Body of pancreas (tissue), 4 donors: ENCODE data around the gene CASP3. TPM values are rescaled to one million over a fixed set of nuclear protein-coding genes. Genes with fewer than 3 reads are reported as not detected.

ENCODE experiments used
- ATAC-seq: fragments of 150-250 bp; one replicate; pipeline ENCODE4 v1.9.1; 2016
- DNase-seq, 4 donors: peaks; one replicate each; pipeline ENCODE4 v3.0.0-alpha.2; 2019
- H3K27ac ChIP-seq, 4 donors: fragments of 200-600 bp; sonication (generic); 1 replicate in 3 of 4; 2 replicates in 1 of 4; pipeline versions ENCODE4 v1.5.1 to v1.6.1; 2016 to 2019; ENCODE audit warnings: mild to moderate bottlenecking in 1 of 4, mixed read lengths in 1 of 4, moderate library complexity in 1 of 4
- H3K27me3 ChIP-seq, 2 donors: fragments of 200-600 bp; sonication (generic); one replicate each; pipeline ENCODE4 v1.6.0; 2016; ENCODE audit warnings: mild to moderate bottlenecking in 1 of 2
- H3K36me3 ChIP-seq, 2 donors: fragments of 200-600 bp; sonication (generic); replicated peaks in 1 of 2; 2 replicates each; pipeline ENCODE4 v1.5.1; 2016; ENCODE audit warnings: low read depth in 2 of 2; ENCODE audit not compliant: insufficient read depth in 1 of 2
- H3K4me1 ChIP-seq: fragments of 200-600 bp; sonication (generic); one replicate; pipeline ENCODE4 v1.6.0; 2016
- H3K4me3 ChIP-seq, 2 donors: fragments of 200-600 bp; sonication (generic); 1 replicate in 1 of 2; 2 replicates in 1 of 2; pipeline ENCODE4 v1.5.1; 2016 to 2019
- H3K9me3 ChIP-seq, 3 donors: fragments of 200-600 bp; sonication (generic); 1 replicate in 2 of 3; 2 replicates in 1 of 3; pipeline ENCODE4 v1.5.1; 2016
- CTCF ChIP-seq, 7 experiments: fragments of 450-650 bp in 4 of 7; fragments of 200-600 bp in 3 of 7; sonication (generic) in 3 of 7; IDR thresholded peaks; one replicate each; pipeline ENCODE4 v1.5.1; 2016 to 2019; ENCODE audit warnings: antibody characterized with exemption in 7 of 7
- POLR2A ChIP-seq, 3 donors: fragments of 450-650 bp; IDR thresholded peaks; one replicate each; pipeline ENCODE4 v1.6.1; 2016; ENCODE audit warnings: antibody characterized with exemption in 3 of 3, mild to moderate bottlenecking in 2 of 3
- WGBS, 2 donors: methylation state at CpG; one replicate each; pipeline ENCODE4 v1.1.5; 2017; 5-methylcytosine and 5-hydroxymethylcytosine counted together
- intact Hi-C: fragments of 100-400 bp; cut with DNase I; formaldehyde crosslinking; loops from one replicate; pipeline ENCODE4 v1.15.1; 2023
- total RNA-seq, 2 donors: library from RNA; depleted of rRNA; stranded (reverse); fragments of >200 nt; gene quantifications; one replicate each; pipeline ENCODE4 v1.1.0, GENCODE V29; 2016

Gene CASP3
- total RNA-seq, 2 donors from 2014 or later = 4.9 to 6.5 TPM

- WGBS, 2 donors = 86 to 95% methylated on average over 5 of the region's 5 CpGs
- Histone ChIP-seq H3K9me3 (no peaks in the 10 kb centered on the region), H3K27ac (no peak overlapping the region), H3K4me3 (no peak overlapping the region), H3K36me3 (peaks cover 0 to 4% of the 10 kb centered on the region in 2 donors), H3K27me3 (no peaks in the 10 kb centered on the region), H3K4me1 (no peaks in the 10 kb centered on the region)
- no peak for TF ChIP-seq CTCF (IDR thresholded peaks at IDR 0.05)
- no peak for TF ChIP-seq POLR2A (IDR thresholded peaks at IDR 0.05)
- intact Hi-C loops = no loop called here
- DNase-seq (no peak), ATAC-seq (no peak)
These were observed 43.8 kb upstream of the CASP3 start for GRCh38 chr4:184693056-184693455.

GRCh38 chr4:184689681-184690080, 40.4 kb upstream of the CASP3 start:
- Histone ChIP-seq H3K27me3 (no peaks in the 10 kb centered on the region), H3K4me3 (no peak overlapping the region), H3K9me3 (no peaks in the 10 kb centered on the region), H3K27ac (no peak overlapping the region), H3K36me3 (peaks cover 0 to 4% of the 10 kb centered on the region in 2 donors), H3K4me1 (no peaks in the 10 kb centered on the region)
- TF ChIP-seq CTCF (IDR thresholded peaks at IDR 0.05) (no peak), POLR2A (IDR thresholded peaks at IDR 0.05) (no peak)
- intact Hi-C loops = no loop called here
- DNase-seq = no peak
- 58 to 75% methylated on average over 5 of the region's 5 CpGs for WGBS, 2 donors
- ATAC-seq = no peak

GRCh38 chr4:184688447-184688846, 39.2 kb upstream of the CASP3 start:
- Histone ChIP-seq H3K9me3 (no peaks in the 10 kb centered on the region), H3K27ac (no peak overlapping the region), H3K4me3 (no peak overlapping the region), H3K27me3 (no peaks in the 10 kb centered on the region), H3K36me3 (no peaks in the 10 kb centered on the region), H3K4me1 (no peaks in the 10 kb centered on the region)
- intact Hi-C loops = no loop called here
- 78 to 81% methylated on average over 11 of the region's 11 CpGs for WGBS, 2 donors
- ATAC-seq (no peak), DNase-seq (no peak)
- no peak for TF ChIP-seq POLR2A (IDR thresholded peaks at IDR 0.05)
- TF ChIP-seq CTCF (IDR thresholded peaks at IDR 0.05) = no peak

GRCh38 chr4:184688005-184688404, 38.8 kb upstream of the CASP3 start:
- no peaks in the 10 kb centered on the region for H3K36me3 ChIP-seq
- intact Hi-C loops = no loop called here
- no peak overlapping the region for H3K4me3 ChIP-seq
- TF ChIP-seq CTCF (IDR thresholded peaks at IDR 0.05) (no peak), POLR2A (IDR thresholded peaks at IDR 0.05) (no peak)
- DNase-seq (no peak), ATAC-seq (no peak)
- no peaks in the 10 kb centered on the region for H3K9me3 ChIP-seq
- no peaks in the 10 kb centered on the region for H3K4me1 ChIP-seq
- H3K27me3 ChIP-seq = no peaks in the 10 kb centered on the region
- no peak overlapping the region for H3K27ac ChIP-seq
- WGBS, 2 donors = 59 to 60% methylated on average over 3 of the region's 3 CpGs

- intact Hi-C loops = no loop called here
- peak in 1 of 4 donors; percentile 32 for DNase-seq
- H3K9me3 ChIP-seq = no peaks in the 10 kb centered on the region
- no peaks in the 10 kb centered on the region for H3K4me1 ChIP-seq
- peak overlapping the region in 1 of 4 donors; percentile 39 for H3K27ac ChIP-seq
- 60 to 80% methylated on average over 3 to 5 of the region's 5 CpGs for WGBS, 2 donors
- H3K27me3 ChIP-seq = no peaks in the 10 kb centered on the region
- H3K4me3 ChIP-seq = no peak overlapping the region
- no peaks in the 10 kb centered on the region for H3K36me3 ChIP-seq
- ATAC-seq = no peak
- TF ChIP-seq POLR2A (IDR thresholded peaks at IDR 0.05) (no peak), CTCF (IDR thresholded peaks at IDR 0.05) (no peak)
These were observed 35.4 kb upstream of the CASP3 start for GRCh38 chr4:184684491-184685189.
